Fibroblast of the aortic adventitia (primary cell): ENCODE data around the gene CYP2A6. TPM values are rescaled to one million over a fixed set of nuclear protein-coding genes. Genes with fewer than 3 reads are reported as not detected.
"Not testable (repeated sequence)": the region's sequence is repeated elsewhere in the genome, so short reads cannot be mapped to it uniquely, and the experiment has no call there.

Experiments
- DNase-seq: peaks from one replicate; pipeline ENCODE4 v3.0.0-alpha.2; 2010; ENCODE audit warnings: low read depth
- H3K4me3 ChIP-seq: 2 replicates; pipeline ENCODE4 v1.5.1; 2011; ENCODE audit warnings: low read depth, mild to moderate bottlenecking, control low read depth, low read length, moderate library complexity
- total RNA-seq: library from RNA; depleted of rRNA; stranded (reverse); fragments of >200 nt; gene quantifications from 2 replicates; pipeline ENCODE4 v1.2.3, GENCODE V29; 2012; ENCODE audit warnings: low replicate concordance
- TF ChIP-seq, protein P1 (sequence below): IDR thresholded peaks from 2 replicates; pipeline ENCODE4 v1.5.1; 2011; ENCODE audit warnings: mild to moderate bottlenecking, low read length, control low read depth, inconsistent platforms; ENCODE audit not compliant: insufficient read depth

CYP2A6 gene
- total RNA-seq, 1 donor, result not detected

DNA sequence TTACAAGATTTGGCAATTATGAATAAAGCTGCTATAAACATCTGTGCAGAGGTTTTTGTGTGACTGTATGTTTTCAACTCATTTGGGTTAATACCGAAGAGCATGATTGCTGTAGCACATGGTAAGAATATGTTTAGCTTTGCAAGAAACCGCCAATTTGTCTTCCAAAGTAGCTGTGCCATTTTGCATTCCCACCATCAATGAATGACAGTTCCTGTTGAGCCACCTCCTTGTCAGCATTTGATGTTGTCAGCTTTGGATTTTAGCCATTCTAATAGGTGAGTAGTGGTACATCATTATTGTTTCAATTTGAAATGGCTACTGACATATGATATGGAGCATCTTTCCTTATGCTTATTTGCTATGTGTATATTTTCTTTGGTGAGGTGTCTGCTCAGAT, 23.6 kb upstream of the CYP2A6 start:
- H3K4me3 ChIP-seq, DNase-seq: not testable (repeated sequence)

GRCh38 chr19:40872209-40872608, 22.0 kb upstream of the CYP2A6 start:
- TF ChIP-seq, protein P1, sequence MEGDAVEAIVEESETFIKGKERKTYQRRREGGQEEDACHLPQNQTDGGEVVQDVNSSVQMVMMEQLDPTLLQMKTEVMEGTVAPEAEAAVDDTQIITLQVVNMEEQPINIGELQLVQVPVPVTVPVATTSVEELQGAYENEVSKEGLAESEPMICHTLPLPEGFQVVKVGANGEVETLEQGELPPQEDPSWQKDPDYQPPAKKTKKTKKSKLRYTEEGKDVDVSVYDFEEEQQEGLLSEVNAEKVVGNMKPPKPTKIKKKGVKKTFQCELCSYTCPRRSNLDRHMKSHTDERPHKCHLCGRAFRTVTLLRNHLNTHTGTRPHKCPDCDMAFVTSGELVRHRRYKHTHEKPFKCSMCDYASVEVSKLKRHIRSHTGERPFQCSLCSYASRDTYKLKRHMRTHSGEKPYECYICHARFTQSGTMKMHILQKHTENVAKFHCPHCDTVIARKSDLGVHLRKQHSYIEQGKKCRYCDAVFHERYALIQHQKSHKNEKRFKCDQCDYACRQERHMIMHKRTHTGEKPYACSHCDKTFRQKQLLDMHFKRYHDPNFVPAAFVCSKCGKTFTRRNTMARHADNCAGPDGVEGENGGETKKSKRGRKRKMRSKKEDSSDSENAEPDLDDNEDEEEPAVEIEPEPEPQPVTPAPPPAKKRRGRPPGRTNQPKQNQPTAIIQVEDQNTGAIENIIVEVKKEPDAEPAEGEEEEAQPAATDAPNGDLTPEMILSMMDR, result no peak
- H3K4me3 ChIP-seq, result no peak overlapping the region
- peak; percentile 6 for DNase-seq

GRCh38 chr19:40867701-40868100, 17.5 kb upstream of the CYP2A6 start:
- TF ChIP-seq, protein P1, result no peak
- H3K4me3 ChIP-seq, result no peak overlapping the region
- no peak for DNase-seq

DNA sequence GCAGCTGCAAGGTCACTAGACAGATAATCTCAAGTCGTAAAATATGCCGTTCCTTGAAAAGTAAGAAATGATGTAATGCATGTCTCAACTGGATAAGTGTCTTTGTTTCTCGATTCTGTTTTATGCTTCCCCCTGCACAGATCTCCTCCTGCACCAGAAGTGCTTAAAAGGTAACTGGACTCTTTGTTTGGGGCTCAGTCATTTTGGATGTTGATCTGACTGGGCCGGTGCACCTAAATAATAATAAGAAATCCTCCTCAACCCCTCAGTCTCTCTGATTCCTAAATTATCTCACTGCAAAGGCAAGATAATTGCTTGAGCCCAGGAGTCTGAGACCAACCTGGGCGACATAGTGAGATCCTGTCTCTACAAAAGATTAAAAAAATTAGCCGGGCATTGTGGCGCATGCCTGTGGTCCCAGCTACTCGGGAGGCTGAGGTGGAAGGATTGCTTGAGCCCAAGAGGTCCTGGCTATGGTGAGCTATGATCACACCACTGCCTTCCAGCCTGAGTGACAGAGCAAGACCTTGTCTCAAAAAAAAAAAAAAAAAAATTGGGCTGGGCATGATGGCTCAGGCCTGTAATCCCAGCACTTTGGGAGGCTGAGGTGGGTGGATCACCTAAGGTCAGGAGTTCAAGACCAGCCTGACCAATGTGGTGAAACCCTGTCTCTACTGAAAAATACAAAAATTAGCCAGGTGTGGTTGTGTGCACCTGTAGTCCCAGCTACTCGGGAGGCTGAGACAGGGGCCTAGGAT, 14.7 kb upstream of the CYP2A6 start:
- DNase-seq, result peak; percentile 5
- H3K4me3 ChIP-seq, result not testable (repeated sequence)

GRCh38 chr19:40862785-40863184, 12.5 kb upstream of the CYP2A6 start:
- H3K4me3 ChIP-seq, result no peak overlapping the region
- TF ChIP-seq, protein P1, result no peak
- no peak for DNase-seq

GRCh38 chr19:40862333-40862732, 12.1 kb upstream of the CYP2A6 start:
- DNase-seq, result no peak
- H3K4me3 ChIP-seq, result no peak overlapping the region
- TF ChIP-seq, protein P1, result no peak

DNA sequence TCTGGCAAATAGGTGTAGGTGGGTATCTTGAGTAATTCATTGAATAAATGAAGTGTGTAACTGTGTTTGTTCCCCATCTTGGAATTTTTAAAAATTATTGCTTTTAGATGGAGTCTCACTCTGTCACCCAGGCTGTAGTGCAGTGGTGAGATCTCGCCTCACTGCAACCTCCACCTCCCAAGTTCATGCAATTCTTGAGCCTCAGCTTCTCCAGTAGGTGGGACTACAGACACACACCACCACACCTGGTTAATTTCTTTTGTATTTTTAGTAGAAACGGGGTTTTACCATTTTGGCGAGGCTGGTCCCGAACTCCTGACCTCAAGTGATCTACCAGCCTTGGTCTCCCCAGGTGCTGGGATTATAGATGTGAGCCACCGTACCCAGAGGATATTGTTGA, 7.9 kb upstream of the CYP2A6 start:
- H3K4me3 ChIP-seq, result no peak overlapping the region
- TF ChIP-seq, protein P1, result no peak
- no peak for DNase-seq

DNA sequence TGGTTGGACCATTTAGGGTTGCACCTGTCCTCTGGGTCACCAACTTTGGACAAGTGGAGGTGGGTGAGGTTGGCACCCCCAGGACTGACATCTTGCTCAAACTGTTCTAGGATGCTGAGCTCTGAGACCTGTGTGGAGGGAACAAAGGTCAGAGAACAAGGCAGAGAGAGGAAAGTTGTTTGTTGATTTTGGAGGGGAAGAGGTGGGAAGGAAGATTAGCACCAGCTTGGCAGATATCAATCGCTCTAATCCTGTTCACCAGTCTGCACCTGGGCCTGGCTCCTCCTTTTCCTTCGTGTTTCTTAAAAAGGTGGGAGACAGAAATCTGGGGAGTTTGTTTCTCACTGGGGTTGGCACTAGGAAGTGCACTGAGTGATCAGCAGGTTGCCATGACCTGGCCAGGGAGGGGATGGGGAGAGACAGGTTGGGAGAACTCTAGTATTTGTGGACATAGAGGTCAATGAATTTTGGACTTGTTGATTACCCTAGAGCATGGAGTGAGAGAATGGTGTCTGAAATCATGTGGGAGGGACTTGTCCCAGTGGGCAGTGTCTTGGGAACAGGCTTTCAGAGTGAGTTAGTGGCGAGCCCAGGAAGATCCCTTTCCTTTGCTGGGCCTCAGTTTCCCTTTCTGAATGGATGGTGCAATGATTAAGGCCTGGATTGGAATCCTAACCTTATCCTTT, 2.4 kb upstream of the CYP2A6 start:
- not testable (repeated sequence) for H3K4me3 ChIP-seq, DNase-seq

- not testable (repeated sequence) for H3K4me3 ChIP-seq, DNase-seq
These were observed 3.5 kb downstream of the CYP2A6 start for GRCh38 chr19:40846722-40847121.

GRCh38 chr19:40843653-40844052, 6.6 kb downstream of the CYP2A6 start:
- not testable (repeated sequence) for H3K4me3 ChIP-seq, DNase-seq

- H3K4me3 ChIP-seq, DNase-seq: not testable (repeated sequence)
These were observed 7.1 kb downstream of the CYP2A6 start for GRCh38 chr19:40842997-40843652.

DNA sequence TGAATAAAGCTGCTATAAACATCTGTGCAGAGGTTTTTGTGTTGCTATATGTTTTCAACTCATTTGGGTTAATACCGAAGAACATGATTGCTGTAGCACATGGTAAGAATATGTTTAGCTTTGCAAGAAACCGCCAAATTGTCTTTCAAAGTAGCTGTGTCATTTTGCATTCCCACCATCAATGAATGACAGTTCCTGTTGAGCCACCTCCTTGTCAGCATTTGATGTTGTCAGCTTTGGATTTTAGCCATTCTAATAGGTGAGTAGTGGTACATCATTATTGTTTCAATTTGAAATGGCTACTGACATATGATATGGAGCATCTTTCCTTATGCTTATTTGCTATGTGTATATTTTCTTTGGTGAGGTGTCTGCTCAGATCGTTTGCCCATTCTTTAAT, 8.2 kb downstream of the CYP2A6 start:
- not testable (repeated sequence) for DNase-seq, H3K4me3 ChIP-seq

GRCh38 chr19:40838477-40838876, 11.8 kb downstream of the CYP2A6 start:
- not testable (repeated sequence) for H3K4me3 ChIP-seq, DNase-seq
